A673 (cell line): ENCODE measurements around the gene PALLD.

Experiments used
- CTCF ChIP-seq: fragments of 300-800, 200-600 bp; sonication (generic); conservative IDR thresholded peaks from 2 replicates; pipeline ENCODE4 v1.5.1; 2017; ENCODE audit warnings: low read depth, mild to moderate bottlenecking, antibody characterized with exemption, low read length, moderate library complexity, mixed read lengths
- EZH2 ChIP-seq: fragments of 200-600 bp; sonication (generic); IDR thresholded peaks from 2 replicates; pipeline ENCODE4 v1.6.1; 2017; ENCODE audit warnings: borderline replicate concordance, low read depth, mild to moderate bottlenecking, mixed read lengths, antibody characterized with exemption, low read length; ENCODE audit not compliant: poor library complexity, severe bottlenecking

DNA sequence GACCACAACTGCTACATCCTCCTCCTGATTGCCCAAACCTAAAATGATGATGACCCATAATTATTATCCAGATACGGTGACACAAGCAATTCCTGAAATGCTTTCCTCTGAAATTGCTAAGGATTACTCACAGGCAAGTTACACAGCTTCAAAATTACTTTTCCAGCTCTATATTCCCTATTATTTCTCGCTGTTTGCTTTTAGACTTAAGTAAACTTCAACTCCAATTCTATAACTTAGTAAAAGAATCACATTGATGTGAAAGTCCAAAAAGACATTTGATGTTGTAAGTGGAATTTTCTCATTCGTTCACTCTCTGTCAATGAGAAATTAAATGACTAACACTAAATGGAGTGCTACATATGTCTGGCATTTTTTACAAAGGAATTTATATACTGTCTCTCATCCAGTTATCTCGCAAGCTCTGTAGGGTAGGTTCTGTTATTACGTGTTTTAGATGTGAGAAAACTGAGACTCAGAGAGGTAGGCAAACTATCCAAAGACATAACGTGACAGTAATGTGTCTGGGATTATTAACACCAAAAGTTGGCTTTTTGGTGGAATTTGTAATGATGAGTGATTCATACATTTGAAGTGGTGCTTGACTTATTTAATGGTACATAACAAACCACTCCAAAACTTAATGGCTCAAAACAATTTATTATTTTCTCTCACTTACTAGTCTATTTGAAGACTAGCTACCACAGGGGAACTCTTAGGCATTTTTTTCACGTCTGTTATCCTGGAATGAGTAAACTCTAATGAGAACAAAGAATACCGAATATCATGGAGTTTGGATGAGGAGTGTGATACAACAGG is 31.5 kb downstream of the PALLD start:
- no peak for TF ChIP-seq CTCF
- TF ChIP-seq EZH2, result no peak
